T47D (cell line): ENCODE results near the gene CCDC12.

ENCODE experiments used
- DNase-seq, 2 experiments: peaks; one replicate each; pipeline versions ENCODE4 v3.0.0 to v3.0.0-alpha.2; 2011 to 2012; ENCODE audit warnings: low read depth in 1 of 2, low spot score in 1 of 2
- JUND ChIP-seq: IDR thresholded peaks from 2 replicates; pipeline ENCODE4 v1.6.1; 2012; ENCODE audit warnings: low read depth
- in situ Hi-C: cut with HindIII; loops from 2 replicates; pipeline ENCODE4 v1.10.0; 2016; ENCODE audit warnings: low sequenced_read_pairs, low pct_unique_long_range_greater_than_20kb

Gene CCDC12

GRCh38 chr3:46948830-46949671 is 27.5 kb downstream of the CCDC12 start:
- TF ChIP-seq JUND, result no peak
- in situ Hi-C loops, result no loop called here
- DNase-seq, result peak in 1 of 2 experiments; percentile 33

GRCh38 chr3:46947981-46948791 is 28.4 kb downstream of the CCDC12 start:
- DNase-seq, result peak in 1 of 2 experiments; percentile 34
- TF ChIP-seq JUND, result no peak
- in situ Hi-C loops, result no loop called here

GRCh38 chr3:46947546-46947901 is 29.0 kb downstream of the CCDC12 start:
- in situ Hi-C loops, result no loop called here
- no peak for TF ChIP-seq JUND
- DNase-seq, result no peak

- no peak for TF ChIP-seq JUND
Measured at GRCh38 chr3:46946856-46947545, 29.5 kb downstream of the CCDC12 start.

GRCh38 chr3:46946416-46946815 is 30.1 kb downstream of the CCDC12 start:
- in situ Hi-C loops, result no loop called here
- DNase-seq, result no peak
- TF ChIP-seq JUND, result no peak

More at GRCh38 chr3:46946856-46947545, 29.5 kb downstream of the CCDC12 start:
- in situ Hi-C loops, result no loop called here
- no peak for DNase-seq

- DNase-seq, result no peak
- in situ Hi-C loops, result no loop called here
- TF ChIP-seq JUND, result no peak
Measured at GRCh38 chr3:46944191-46944590, 32.4 kb downstream of the CCDC12 start.

GRCh38 chr3:46943237-46944187 is 33.0 kb downstream of the CCDC12 start:
- TF ChIP-seq JUND, result no peak
- DNase-seq, result no peak
- in situ Hi-C loops, result no loop called here

- in situ Hi-C loops, result no loop called here
- no peak for TF ChIP-seq JUND
- no peak for DNase-seq
Measured at GRCh38 chr3:46942481-46943236, 33.9 kb downstream of the CCDC12 start.

- no peak for TF ChIP-seq JUND
- in situ Hi-C loops, result no loop called here
- no peak for DNase-seq
Measured at GRCh38 chr3:46942076-46942475, 34.5 kb downstream of the CCDC12 start.

GRCh38 chr3:46939578-46940445 is 36.7 kb downstream of the CCDC12 start:
- TF ChIP-seq JUND, result no peak
- DNase-seq, result no peak
- in situ Hi-C loops, result no loop called here
